Measurements from ENCODE around the gene B3GALT5.

The B3GALT5 gene

GRCh38 chr21:39602793-39603192, 9.9 kb upstream of the B3GALT5 start:
- DNase-seq (ENCODE audit: low read depth in 2 of 3, low spot score in 1 of 3) = no peak

GRCh38 chr21:39604951-39605350, 7.8 kb upstream of the B3GALT5 start:
- DNase-seq (ENCODE audit: low read depth in 2 of 3, low spot score in 1 of 3) = no peak

GRCh38 chr21:39610703-39611102, 2.0 kb upstream of the B3GALT5 start:
- no peak for DNase-seq (ENCODE audit: low read depth in 2 of 3, low spot score in 1 of 3)

- no peak for DNase-seq (ENCODE audit: low read depth in 2 of 3, low spot score in 1 of 3)
Observed at GRCh38 chr21:39611551-39612190, 1.1 kb upstream of the B3GALT5 start.

GRCh38 chr21:39613041-39613934, 548 bp downstream of the B3GALT5 start:
- no peak for DNase-seq (ENCODE audit: low read depth in 2 of 3, low spot score in 1 of 3)

GRCh38 chr21:39616211-39616772, 3.6 kb downstream of the B3GALT5 start:
- no peak for DNase-seq (ENCODE audit: low read depth in 2 of 3, low spot score in 1 of 3)

- DNase-seq (ENCODE audit: low read depth in 2 of 3, low spot score in 1 of 3) = no peak
Observed at GRCh38 chr21:39620856-39621255, 8.1 kb downstream of the B3GALT5 start.

GRCh38 chr21:39625211-39625895, 12.6 kb downstream of the B3GALT5 start:
- DNase-seq (ENCODE audit: low read depth in 2 of 3, low spot score in 1 of 3) = no peak

GRCh38 chr21:39628385-39628784, 15.6 kb downstream of the B3GALT5 start:
- DNase-seq (ENCODE audit: low read depth in 2 of 3, low spot score in 1 of 3) = no peak

- no peak for DNase-seq (ENCODE audit: low read depth in 2 of 3, low spot score in 1 of 3)
Observed at GRCh38 chr21:39630191-39630591, 17.5 kb downstream of the B3GALT5 start.

- no peak for DNase-seq (ENCODE audit: low read depth in 2 of 3, low spot score in 1 of 3)
Observed at GRCh38 chr21:39630827-39631226, 18.1 kb downstream of the B3GALT5 start.

- DNase-seq (ENCODE audit: low read depth in 2 of 3, low spot score in 1 of 3) = no peak
Observed at GRCh38 chr21:39631842-39632562, 19.3 kb downstream of the B3GALT5 start.

GRCh38 chr21:39632796-39633442, 20.2 kb downstream of the B3GALT5 start:
- no peak for DNase-seq (ENCODE audit: low read depth in 2 of 3, low spot score in 1 of 3)

GRCh38 chr21:39633770-39634181, 21.0 kb downstream of the B3GALT5 start:
- no peak for DNase-seq (ENCODE audit: low read depth in 2 of 3, low spot score in 1 of 3)

GRCh38 chr21:39634507-39634906, 21.8 kb downstream of the B3GALT5 start:
- no peak for DNase-seq (ENCODE audit: low read depth in 2 of 3, low spot score in 1 of 3)

GRCh38 chr21:39637197-39637970, 24.6 kb downstream of the B3GALT5 start:
- DNase-seq (ENCODE audit: low read depth in 2 of 3, low spot score in 1 of 3) = no peak

GRCh38 chr21:39637971-39638240, 25.2 kb downstream of the B3GALT5 start:
- DNase-seq (ENCODE audit: low read depth in 2 of 3, low spot score in 1 of 3) = no peak

GRCh38 chr21:39638281-39638680, 25.5 kb downstream of the B3GALT5 start:
- no peak for DNase-seq (ENCODE audit: low read depth in 2 of 3, low spot score in 1 of 3)

- DNase-seq (ENCODE audit: low read depth in 2 of 3, low spot score in 1 of 3) = no peak
Observed at GRCh38 chr21:39640754-39641153, 28.0 kb downstream of the B3GALT5 start.

Measured in stimulated activated CD4-positive, alpha-beta T cell treated with anti-CD3 and anti-CD28 coated beads, Interleukin-12 subunit alpha, Interleukin-12 subunit beta, amount 100 ng/mL, for 48 hours (primary cell).